Subcutaneous adipose tissue (tissue), 4 donors: Measurements from ENCODE around the gene ACSS2. TPM values are rescaled to one million over a fixed set of nuclear protein-coding genes. Genes with fewer than 3 reads are reported as not detected.

Source experiments
- CTCF ChIP-seq: fragments of 450-650 bp; IDR thresholded peaks from one replicate; pipeline ENCODE4 v1.5.1; 2016; ENCODE audit warnings: low read depth, mild to moderate bottlenecking, control low read depth, antibody characterized with exemption, moderate library complexity
- total RNA-seq, 4 donors: library from RNA; depleted of rRNA; stranded (reverse); fragments of >200 nt; gene quantifications; one replicate each; pipeline ENCODE4 v1.1.0, GENCODE V29; 2016

Gene ACSS2
- total RNA-seq, 4 donors from 2014 or later = 97.4 to 252 (median 136) TPM

GRCh38 chr20:34896086-34896621 lies 19.7 kb downstream of the ACSS2 start:
- no peak for TF ChIP-seq CTCF

DNA sequence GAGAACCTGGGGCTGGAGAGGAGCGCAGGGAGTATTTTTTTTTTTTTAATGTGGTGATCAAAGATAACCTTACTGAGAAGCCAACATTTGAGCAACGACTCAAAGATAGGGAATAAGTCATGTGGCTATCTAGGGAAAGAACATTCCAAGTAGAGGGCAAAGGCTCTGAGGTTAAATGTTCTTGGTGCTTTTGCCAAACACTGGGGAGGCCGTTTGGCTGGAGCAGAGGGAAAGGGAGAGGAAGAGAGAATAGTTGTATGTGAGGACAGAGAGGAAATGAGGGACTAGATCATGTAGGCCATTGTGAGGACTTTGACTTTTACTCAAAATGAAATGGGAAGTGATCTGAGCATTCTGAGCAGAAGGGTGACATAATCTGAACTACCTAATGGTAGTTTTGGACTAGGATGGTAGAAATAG lies 27.8 kb downstream of the ACSS2 start:
- no peak for TF ChIP-seq CTCF

GRCh38 chr20:34907616-34908469 lies 31.4 kb downstream of the ACSS2 start:
- no peak for TF ChIP-seq CTCF

DNA sequence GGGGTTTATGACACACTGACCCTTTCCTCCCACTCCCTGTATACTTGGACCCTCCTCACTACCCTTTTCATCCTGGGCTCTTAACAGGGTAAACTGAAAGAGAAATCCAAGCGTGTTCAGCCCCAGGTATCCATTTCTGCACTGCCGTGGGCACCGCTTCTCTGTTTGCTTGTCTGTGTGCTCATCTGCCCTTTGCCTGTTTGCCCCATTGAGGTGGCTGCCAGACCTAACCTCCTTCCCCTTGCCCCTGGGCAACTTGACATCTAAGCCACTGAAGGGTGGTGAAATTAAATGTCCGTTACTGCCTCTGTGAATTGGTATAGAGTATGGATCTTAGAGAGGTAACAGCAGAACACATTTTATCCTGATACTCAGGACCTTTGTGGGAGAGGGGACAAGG lies 38.7 kb downstream of the ACSS2 start:
- no peak for TF ChIP-seq CTCF

DNA sequence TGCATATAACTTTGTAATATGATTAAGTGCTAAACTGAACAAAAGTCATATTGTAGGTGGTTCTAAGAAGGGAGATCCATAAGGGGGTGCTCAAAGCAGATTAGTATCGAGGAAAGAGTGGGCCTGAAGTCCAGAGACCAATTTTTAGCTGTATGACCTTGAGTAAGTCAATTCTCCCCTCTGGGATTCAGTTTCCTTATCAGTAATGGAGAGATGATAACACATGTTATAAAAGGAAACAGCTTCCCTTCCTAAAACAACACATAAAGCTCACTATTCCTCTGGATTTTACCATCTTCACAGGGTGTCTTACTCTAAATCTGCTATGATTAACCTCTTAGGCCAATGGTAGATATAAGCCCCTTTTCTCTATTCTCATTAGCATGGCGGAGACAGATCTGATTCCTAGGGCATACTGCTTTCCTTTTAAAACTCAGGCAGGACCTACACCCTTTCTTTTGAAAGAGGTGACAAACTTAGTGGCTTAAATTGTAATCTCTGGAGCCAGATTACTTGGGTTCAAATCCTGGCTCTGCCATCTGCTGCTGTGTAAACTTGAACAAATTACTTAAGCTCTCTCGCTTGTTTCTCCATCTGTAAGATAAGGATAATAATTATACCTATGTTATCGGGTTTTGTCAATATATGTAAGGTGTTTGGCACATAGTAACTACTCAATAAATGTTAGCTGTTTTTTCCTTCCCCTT lies 39.5 kb downstream of the ACSS2 start:
- no peak for TF ChIP-seq CTCF

DNA sequence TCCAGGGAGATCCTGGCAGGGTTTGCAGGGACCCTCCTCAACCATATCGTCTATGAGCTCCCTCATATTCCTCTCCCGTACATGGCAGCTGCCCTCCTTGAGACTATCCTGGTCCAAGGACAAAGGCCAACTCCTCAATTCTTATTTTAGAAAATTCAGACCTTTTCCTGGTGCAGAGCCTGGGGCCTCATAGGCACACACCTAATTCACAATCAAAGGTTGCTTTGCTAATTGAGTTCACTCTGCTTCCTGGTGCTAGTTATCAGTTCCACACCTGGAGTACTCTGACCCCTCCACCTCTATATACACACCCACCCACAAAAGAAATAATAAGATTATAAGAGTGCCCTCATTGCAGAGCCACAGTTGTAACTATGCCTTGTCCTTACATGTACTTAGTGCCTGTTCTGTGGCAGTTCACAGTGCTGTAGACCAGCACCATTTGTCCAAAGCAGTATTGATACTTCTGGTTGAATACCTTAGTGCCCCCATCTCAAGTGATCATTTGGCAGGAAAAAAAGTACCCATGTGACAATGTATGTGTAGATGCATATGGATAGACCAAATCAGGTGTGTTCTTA lies 40.5 kb downstream of the ACSS2 start:
- no peak for TF ChIP-seq CTCF

GRCh38 chr20:34920055-34920454 lies 43.6 kb downstream of the ACSS2 start:
- TF ChIP-seq CTCF = no peak
